Testis (tissue), 3 donors: ENCODE results near the gene ZNF683. TPM values are rescaled to one million over a fixed set of nuclear protein-coding genes. Genes with fewer than 3 reads are reported as not detected.

Experiments used
- DNase-seq: peaks from one replicate; pipeline ENCODE4 v3.0.0-alpha.2; 2019
- H3K27ac ChIP-seq, 2 donors: fragments of 200-600 bp; sonication (generic); one replicate each; pipeline ENCODE4 v1.5.1; 2019
- H3K27me3 ChIP-seq: fragments of 200-600 bp; sonication (generic); one replicate; pipeline ENCODE4 v1.5.1; 2019
- H3K36me3 ChIP-seq: fragments of 200-600 bp; sonication (generic); one replicate; pipeline ENCODE4 v1.5.1; 2017; ENCODE audit warnings: low read depth; ENCODE audit errors: missing control alignments
- H3K4me1 ChIP-seq: fragments of 200-600 bp; sonication (generic); one replicate; pipeline ENCODE4 v1.5.1; 2019
- H3K4me3 ChIP-seq, 2 donors: fragments of 200-600 bp; sonication (generic); one replicate each; pipeline ENCODE4 v1.5.1; 2017 to 2019
- H3K9me3 ChIP-seq: fragments of 200-600 bp; sonication (generic); one replicate; pipeline ENCODE4 v1.5.1; 2017
- POLR2A ChIP-seq: fragments of 450-650 bp; IDR thresholded peaks from one replicate; pipeline ENCODE4 v1.6.1; 2017; ENCODE audit warnings: antibody characterized with exemption, mild to moderate bottlenecking, moderate library complexity
- WGBS, 2 donors: methylation state at CpG; one replicate each; pipeline ENCODE4 v1.1.5; 2018; 5-methylcytosine and 5-hydroxymethylcytosine counted together
- intact Hi-C: fragments of 100-400 bp; cut with DNase I; formaldehyde crosslinking; loops from one replicate; pipeline ENCODE4 v1.15.1; 2023; ENCODE audit warnings: low total_unique reads
- polyA plus RNA-seq: library from polyadenylated mRNA; stranded (reverse); fragments of 350-450 nt; fragmentation: Illumina TruSeq; extraction: RNeasy Lipid Tissue Mini Kit (QIAGEN cat#74804); gene quantifications from one replicate; pipeline ENCODE4 v1.2.3, GENCODE V29; 2014; ENCODE audit warnings: low read depth, low replicate concordance; ENCODE audit not compliant: insufficient read depth
- total RNA-seq, 2 donors: library from RNA; depleted of rRNA; stranded (reverse); fragments of >200 nt; gene quantifications; one replicate each; pipeline ENCODE4 v1.2.3, GENCODE V29; 2016
- TF ChIP-seq, protein P1 (sequence below), 3 experiments: fragments of 450-650 bp in 2 of 3; fragments of 200-600 bp in 1 of 3; sonication (generic) in 1 of 3; IDR thresholded peaks; one replicate each; pipeline ENCODE4 v1.5.1; 2016 to 2019; ENCODE audit warnings: antibody characterized with exemption in 3 of 3, mild to moderate bottlenecking in 2 of 3, moderate library complexity in 1 of 3

ZNF683 gene
- total and polyA plus RNA-seq, 3 donors from 2014 or later: 22.9 to 87.5 (median 63.9) TPM

DNA sequence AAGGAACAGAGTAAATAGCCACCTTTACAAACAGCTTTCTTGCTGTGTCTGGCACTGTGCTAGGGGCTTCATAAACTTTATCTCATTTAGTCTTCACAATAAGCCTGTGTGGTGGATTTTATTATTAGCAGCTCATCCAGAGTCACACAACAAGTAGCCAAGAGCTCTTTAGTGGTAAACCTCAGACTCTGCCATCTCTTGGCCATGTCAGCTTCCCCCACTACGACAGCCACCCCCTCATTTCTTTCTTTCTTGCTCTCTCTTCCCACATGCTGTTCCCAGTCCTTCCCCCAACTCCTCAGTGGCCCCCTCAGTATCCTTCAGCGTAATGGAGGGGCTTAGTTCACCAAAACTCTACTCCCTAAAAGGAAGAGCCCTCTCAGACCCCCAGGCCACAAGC is 1.2 kb upstream of the ZNF683 start:
- DNase-seq: no peak
- 56 to 78% methylated on average over 2 of the region's 2 CpGs for WGBS, 2 donors
- intact Hi-C loops: no loop called here
- Histone ChIP-seq H3K27ac (no peak overlapping the region), H3K4me3 (no peak overlapping the region), H3K36me3 (no peaks in the 10 kb centered on the region), H3K27me3 (no peaks in the 10 kb centered on the region), H3K9me3 (no peaks in the 10 kb centered on the region), H3K4me1 (no peaks in the 10 kb centered on the region)
- TF ChIP-seq, protein P1, sequence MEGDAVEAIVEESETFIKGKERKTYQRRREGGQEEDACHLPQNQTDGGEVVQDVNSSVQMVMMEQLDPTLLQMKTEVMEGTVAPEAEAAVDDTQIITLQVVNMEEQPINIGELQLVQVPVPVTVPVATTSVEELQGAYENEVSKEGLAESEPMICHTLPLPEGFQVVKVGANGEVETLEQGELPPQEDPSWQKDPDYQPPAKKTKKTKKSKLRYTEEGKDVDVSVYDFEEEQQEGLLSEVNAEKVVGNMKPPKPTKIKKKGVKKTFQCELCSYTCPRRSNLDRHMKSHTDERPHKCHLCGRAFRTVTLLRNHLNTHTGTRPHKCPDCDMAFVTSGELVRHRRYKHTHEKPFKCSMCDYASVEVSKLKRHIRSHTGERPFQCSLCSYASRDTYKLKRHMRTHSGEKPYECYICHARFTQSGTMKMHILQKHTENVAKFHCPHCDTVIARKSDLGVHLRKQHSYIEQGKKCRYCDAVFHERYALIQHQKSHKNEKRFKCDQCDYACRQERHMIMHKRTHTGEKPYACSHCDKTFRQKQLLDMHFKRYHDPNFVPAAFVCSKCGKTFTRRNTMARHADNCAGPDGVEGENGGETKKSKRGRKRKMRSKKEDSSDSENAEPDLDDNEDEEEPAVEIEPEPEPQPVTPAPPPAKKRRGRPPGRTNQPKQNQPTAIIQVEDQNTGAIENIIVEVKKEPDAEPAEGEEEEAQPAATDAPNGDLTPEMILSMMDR (IDR thresholded peaks at IDR 0.05): no peak
- no peak for TF ChIP-seq POLR2A

DNA sequence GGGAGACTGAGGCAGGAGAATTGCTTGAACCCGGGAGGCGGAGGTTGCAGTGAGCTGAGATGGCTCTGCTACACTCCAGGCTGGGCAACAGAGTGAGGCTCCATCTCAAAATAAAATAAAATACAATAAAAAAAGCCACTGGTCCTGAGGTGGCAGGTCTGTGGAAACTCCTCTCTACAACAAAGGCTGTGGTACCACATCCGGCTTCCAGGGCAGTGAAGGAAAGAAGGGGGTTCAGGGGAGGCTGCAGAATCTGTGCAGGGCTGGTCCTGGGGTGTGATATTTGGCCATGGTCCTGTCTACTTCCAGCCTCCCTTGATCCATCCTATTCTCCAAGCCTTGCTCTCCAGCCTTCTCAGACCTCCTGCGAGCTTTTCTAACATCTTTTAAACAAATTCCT is 731 bp upstream of the ZNF683 start:
- WGBS, 2 donors: 86 to 93% methylated on average over 4 of the region's 4 CpGs
- TF ChIP-seq POLR2A: no peak
- TF ChIP-seq, protein P1 (IDR thresholded peaks at IDR 0.05): no peak
- DNase-seq: no peak
- Histone ChIP-seq H3K9me3 (no peaks in the 10 kb centered on the region), H3K4me3 (no peak overlapping the region), H3K4me1 (no peaks in the 10 kb centered on the region), H3K27me3 (no peaks in the 10 kb centered on the region), H3K27ac (no peak overlapping the region), H3K36me3 (no peaks in the 10 kb centered on the region)
- intact Hi-C loops: no loop called here

DNA sequence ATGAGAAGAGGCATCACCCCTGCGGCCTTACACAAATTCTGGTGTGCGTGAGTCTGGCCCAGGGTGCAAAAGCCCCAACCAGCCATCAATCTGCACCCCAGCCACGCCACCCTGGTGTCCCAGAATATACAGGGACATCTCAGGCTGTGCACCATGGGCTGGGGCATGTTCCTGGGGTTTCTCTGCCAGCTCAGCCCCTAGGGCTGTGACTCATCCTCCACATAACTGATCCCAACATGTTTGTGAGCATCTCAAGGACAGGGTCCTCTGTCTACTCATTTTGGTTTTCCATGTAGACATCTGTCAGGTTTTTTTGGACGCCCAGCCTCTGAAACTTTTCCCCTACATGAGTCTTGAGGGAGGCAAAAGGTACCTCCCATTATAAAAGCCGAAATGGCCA is 511 bp downstream of the ZNF683 start:
- intact Hi-C loops: no loop called here
- no peaks in the 10 kb centered on the region for H3K4me1 ChIP-seq
- no peaks in the 10 kb centered on the region for H3K27me3 ChIP-seq
- no peak for DNase-seq
- H3K4me3 ChIP-seq: no peak overlapping the region
- no peaks in the 10 kb centered on the region for H3K36me3 ChIP-seq
- no peak overlapping the region for H3K27ac ChIP-seq
- H3K9me3 ChIP-seq: no peaks in the 10 kb centered on the region
- 86 to 91% methylated on average over 5 of the region's 5 CpGs for WGBS, 2 donors
- TF ChIP-seq, protein P1 (IDR thresholded peaks at IDR 0.05): no peak
- TF ChIP-seq POLR2A: no peak

DNA sequence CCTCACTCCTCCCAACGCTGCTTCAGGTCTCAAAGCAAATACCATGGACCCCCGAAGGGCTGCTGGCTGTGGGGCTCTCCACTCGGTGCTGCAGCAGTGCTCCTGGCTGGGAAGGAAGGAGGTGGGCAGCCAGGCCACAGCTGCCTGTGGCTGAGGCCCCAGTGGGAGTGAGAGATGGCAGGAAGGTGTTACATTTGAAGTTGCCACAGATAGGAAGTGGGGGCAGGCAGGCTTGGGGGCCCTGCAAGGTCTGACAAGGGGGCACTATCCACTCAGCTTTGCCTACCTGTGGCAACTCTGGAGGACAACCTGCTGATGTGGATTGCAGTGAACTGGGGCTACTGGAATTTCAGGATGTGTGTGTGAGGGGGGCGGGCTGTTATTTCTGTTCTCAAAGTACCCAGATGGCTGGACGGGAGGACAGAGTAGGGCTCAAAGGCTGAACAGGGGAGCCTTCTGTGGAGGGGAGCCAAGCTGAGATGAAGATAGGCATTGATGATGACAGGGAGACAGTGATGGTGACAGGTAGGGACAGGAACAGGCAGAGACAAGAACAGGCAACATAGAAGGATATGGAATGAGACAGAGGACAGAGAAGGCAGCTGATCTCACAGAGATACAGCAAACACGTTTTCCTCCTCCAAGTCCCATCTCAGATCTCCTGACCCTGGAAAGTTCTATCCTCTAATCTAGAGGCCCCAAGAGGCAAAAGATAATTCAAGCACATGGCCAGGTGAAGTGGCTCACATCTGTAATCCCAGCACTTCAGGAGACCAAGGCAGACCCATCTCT is 1.8 kb downstream of the ZNF683 start:
- TF ChIP-seq POLR2A: no peak
- TF ChIP-seq, protein P1 (IDR thresholded peaks at IDR 0.05): no peak
- Histone ChIP-seq H3K36me3 (no peaks in the 10 kb centered on the region), H3K27ac (no peak overlapping the region), H3K4me3 (no peak overlapping the region), H3K9me3 (no peaks in the 10 kb centered on the region), H3K27me3 (no peaks in the 10 kb centered on the region), H3K4me1 (no peaks in the 10 kb centered on the region)
- intact Hi-C loops: no loop called here
- WGBS, 2 donors: 67 to 70% methylated on average over 6 of the region's 6 CpGs
- no peak for DNase-seq

DNA sequence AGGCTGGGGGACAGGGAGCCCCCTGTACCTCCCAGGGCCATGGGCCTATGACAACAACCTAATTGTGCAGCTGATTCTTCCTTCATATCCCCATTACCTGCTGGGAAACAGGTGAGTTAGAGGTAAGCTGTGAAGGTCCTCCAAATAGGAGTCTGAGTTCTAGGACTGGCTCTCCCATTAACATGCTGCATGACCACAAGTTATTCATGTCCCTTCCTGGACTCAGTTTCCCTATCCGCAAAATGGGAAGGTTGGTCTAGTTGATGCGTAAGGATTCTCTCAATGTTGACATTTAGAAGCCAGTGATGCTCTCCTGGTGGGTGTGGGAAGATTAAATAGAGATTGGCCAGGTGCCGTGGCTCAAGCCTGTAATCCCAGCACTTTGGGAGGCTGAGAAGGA is 4.1 kb downstream of the ZNF683 start:
- intact Hi-C loops: no loop called here
- no peaks in the 10 kb centered on the region for H3K27me3 ChIP-seq
- TF ChIP-seq POLR2A: no peak
- TF ChIP-seq, protein P1 (IDR thresholded peaks at IDR 0.05): no peak

More for the DNA sequence above, 4.1 kb downstream of the ZNF683 start:
- DNase-seq: no peak
- H3K36me3 ChIP-seq: no peaks in the 10 kb centered on the region
- no peaks in the 10 kb centered on the region for H3K9me3 ChIP-seq
- no peak overlapping the region for H3K4me3 ChIP-seq
- H3K4me1 ChIP-seq: no peaks in the 10 kb centered on the region
- no peak overlapping the region for H3K27ac ChIP-seq
- 92 to 94% methylated on average over 3 of the region's 3 CpGs for WGBS, 2 donors
